HEK293T (cell line): ENCODE measurements around the gene DYNC1LI2.

ENCODE experiments used
- CTCF ChIA-PET: fragments of 350-600 bp; formaldehyde crosslinking; extraction: SDS; loops from one replicate; lab custom pipeline; 2021; ENCODE audit warnings: antibody characterized with exemption, inconsistent platforms; lab: Yijun Ruan, JAX
- POLR2A ChIA-PET: fragments of 350-600 bp; formaldehyde crosslinking; extraction: SDS; loops from one replicate; lab custom pipeline; 2020; ENCODE audit warnings: antibody characterized with exemption, inconsistent platforms; lab: Yijun Ruan, JAX
- DNase-seq: peaks from one replicate; pipeline ENCODE4 v3.0.0; 2012; ENCODE audit warnings: mixed read lengths; ENCODE audit errors: extremely low spot score
- ARNT ChIP-seq: fragments of 450-650 bp; IDR thresholded peaks from 2 replicates; pipeline ENCODE4 v1.6.1; 2017; ENCODE audit warnings: mild to moderate bottlenecking
- BHLHE40 ChIP-seq: fragments of 450-650 bp; IDR thresholded peaks from 2 replicates; pipeline ENCODE4 v1.6.1; 2016; ENCODE audit warnings: mild to moderate bottlenecking, moderate library complexity, borderline replicate concordance
- CTBP1 ChIP-seq: fragments of 450-650 bp; IDR thresholded peaks from 2 replicates; pipeline ENCODE4 v1.6.1; 2016; ENCODE audit warnings: borderline replicate concordance
- ELF4 ChIP-seq: fragments of 450-650 bp; IDR thresholded peaks from 2 replicates; pipeline ENCODE4 v1.6.1; 2017; ENCODE audit warnings: antibody characterized with exemption
- FOXA1 ChIP-seq: fragments of 450-650 bp; IDR thresholded peaks from 2 replicates; pipeline ENCODE4 v1.6.1; 2016; ENCODE audit warnings: mild to moderate bottlenecking
- FOXK2 ChIP-seq: fragments of 450-650 bp; IDR thresholded peaks from 2 replicates; pipeline ENCODE4 v1.6.1; 2016; ENCODE audit warnings: mild to moderate bottlenecking
- FOXM1 ChIP-seq: fragments of 450-650 bp; IDR thresholded peaks from 2 replicates; pipeline ENCODE4 v1.6.1; 2017; ENCODE audit warnings: mild to moderate bottlenecking, borderline replicate concordance
- HDGF ChIP-seq: fragments of 450-650 bp; IDR thresholded peaks from 2 replicates; pipeline ENCODE4 v1.6.1; 2017; ENCODE audit warnings: antibody characterized with exemption, borderline replicate concordance
- L3MBTL2 ChIP-seq: fragments of 450-650 bp; conservative IDR thresholded peaks from 2 replicates; pipeline ENCODE4 v1.6.1; 2016; ENCODE audit warnings: mild to moderate bottlenecking
- LEF1 ChIP-seq: fragments of 450-650 bp; IDR thresholded peaks from 2 replicates; pipeline ENCODE4 v1.6.1; 2017; ENCODE audit warnings: mild to moderate bottlenecking, borderline replicate concordance
- NFRKB ChIP-seq: fragments of 450-650 bp; IDR thresholded peaks from 2 replicates; pipeline ENCODE4 v1.6.1; 2016; ENCODE audit warnings: mild to moderate bottlenecking, moderate library complexity
- PKNOX1 ChIP-seq: fragments of 450-650 bp; IDR thresholded peaks from 2 replicates; pipeline ENCODE4 v1.6.1; 2016
- SP1 ChIP-seq: fragments of 450-650 bp; IDR thresholded peaks from 2 replicates; pipeline ENCODE4 v1.6.1; 2017
- SUZ12 ChIP-seq: fragments of 450-650 bp; IDR thresholded peaks from 2 replicates; pipeline ENCODE4 v1.6.1; 2016; ENCODE audit warnings: mild to moderate bottlenecking
- TARDBP ChIP-seq: fragments of 450-650 bp; IDR thresholded peaks from 2 replicates; pipeline ENCODE4 v1.6.1; 2016
- ZNF384 ChIP-seq: fragments of 450-650 bp; IDR thresholded peaks from 2 replicates; pipeline ENCODE4 v1.6.1; 2016

DYNC1LI2 gene

GRCh38 chr16:66717112-66717675 lies 34.2 kb downstream of the DYNC1LI2 start:
- DNase-seq = peak; percentile 69
- POLR2A ChIA-PET = no interaction called here
- CTCF ChIA-PET = interaction anchor here (1.1 kb wide), 1 partner anchor 21 kb away, joined by 3 read pairs; no protein-coding TSS in a partner anchor
- no peak for TF ChIP-seq LEF1
- TF ChIP-seq ZNF384 = no peak
- no peak for TF ChIP-seq L3MBTL2
- TF ChIP-seq BHLHE40 = no peak
- no peak for TF ChIP-seq NFRKB
- no peak for TF ChIP-seq PKNOX1
- no peak for TF ChIP-seq FOXK2
- no peak for TF ChIP-seq SUZ12
- no peak for TF ChIP-seq TARDBP
- TF ChIP-seq ARNT = no peak
- TF ChIP-seq HDGF = no peak

- ChIA-PET POLR2A (no interaction called here), CTCF (no interaction called here)
- TF ChIP-seq FOXK2 = no peak
- no peak for DNase-seq
These were observed 36.6 kb downstream of the DYNC1LI2 start for GRCh38 chr16:66714654-66715307.

- ChIA-PET POLR2A (no interaction called here), CTCF (no interaction called here)
These were observed 37.3 kb downstream of the DYNC1LI2 start for GRCh38 chr16:66714062-66714461.

GRCh38 chr16:66713076-66713475 lies 38.3 kb downstream of the DYNC1LI2 start:
- ChIA-PET CTCF (no interaction called here), POLR2A (no interaction called here)
- no peak for DNase-seq
- no peak for TF ChIP-seq FOXK2

More at GRCh38 chr16:66714062-66714461, 37.3 kb downstream of the DYNC1LI2 start:
- DNase-seq = no peak
- TF ChIP-seq FOXM1 (no peak), ZNF384 (no peak)

- ChIA-PET CTCF (no interaction called here), POLR2A (no interaction called here)
- TF ChIP-seq PKNOX1 (no peak), TARDBP (no peak), FOXK2 (no peak), FOXA1 (no peak), NFRKB (no peak), LEF1 (no peak), HDGF (no peak), FOXM1 (no peak), CTBP1 (no peak), BHLHE40 (no peak), ELF4 (no peak), L3MBTL2 (no peak), SUZ12 (no peak), ARNT (no peak), SP1 (no peak), ZNF384 (no peak)
- DNase-seq = no peak
These were observed 38.9 kb downstream of the DYNC1LI2 start for GRCh38 chr16:66712512-66712911.

- no peak for DNase-seq
- TF ChIP-seq ELF4 (no peak), BHLHE40 (no peak), FOXK2 (no peak), ARNT (no peak), HDGF (no peak), FOXA1 (no peak), ZNF384 (no peak), PKNOX1 (no peak), NFRKB (no peak), SP1 (no peak), CTBP1 (no peak), LEF1 (no peak), TARDBP (no peak), L3MBTL2 (no peak), SUZ12 (no peak), FOXM1 (no peak)
- ChIA-PET CTCF (no interaction called here), POLR2A (no interaction called here)
These were observed 39.8 kb downstream of the DYNC1LI2 start for GRCh38 chr16:66711581-66711980.

- POLR2A ChIA-PET = no interaction called here
These were observed 44.9 kb downstream of the DYNC1LI2 start for GRCh38 chr16:66706506-66706880.

More at GRCh38 chr16:66706506-66706880, 44.9 kb downstream of the DYNC1LI2 start:
- CTCF ChIA-PET = no interaction called here
- TF ChIP-seq NFRKB (no peak), ARNT (no peak), FOXK2 (no peak), PKNOX1 (no peak), FOXM1 (no peak), ZNF384 (no peak), SP1 (no peak), ELF4 (no peak), FOXA1 (no peak), SUZ12 (no peak), TARDBP (no peak), BHLHE40 (no peak), CTBP1 (no peak)
- DNase-seq = no peak
